Mucosa of gallbladder (tissue), 1 donor: ENCODE data around the gene DOK5. TPM values are rescaled to one million over a fixed set of nuclear protein-coding genes. Genes with fewer than 3 reads are reported as not detected.

ENCODE experiments used
- DNase-seq: peaks from one replicate; pipeline ENCODE4 v3.0.0-alpha.2; 2020; ENCODE audit warnings: low spot score
- total RNA-seq: library from RNA; stranded (reverse); gene quantifications from one replicate; pipeline ENCODE4 v1.2.1, GENCODE V29; 2021
- donor health status: DM: no; HTN: no; CAD: no.

The DOK5 gene
- total RNA-seq, 1 donor from 2014 or later: 15.5 TPM

GRCh38 chr20:54514028-54514607 is 38.7 kb downstream of the DOK5 start:
- no peak for DNase-seq

DNA sequence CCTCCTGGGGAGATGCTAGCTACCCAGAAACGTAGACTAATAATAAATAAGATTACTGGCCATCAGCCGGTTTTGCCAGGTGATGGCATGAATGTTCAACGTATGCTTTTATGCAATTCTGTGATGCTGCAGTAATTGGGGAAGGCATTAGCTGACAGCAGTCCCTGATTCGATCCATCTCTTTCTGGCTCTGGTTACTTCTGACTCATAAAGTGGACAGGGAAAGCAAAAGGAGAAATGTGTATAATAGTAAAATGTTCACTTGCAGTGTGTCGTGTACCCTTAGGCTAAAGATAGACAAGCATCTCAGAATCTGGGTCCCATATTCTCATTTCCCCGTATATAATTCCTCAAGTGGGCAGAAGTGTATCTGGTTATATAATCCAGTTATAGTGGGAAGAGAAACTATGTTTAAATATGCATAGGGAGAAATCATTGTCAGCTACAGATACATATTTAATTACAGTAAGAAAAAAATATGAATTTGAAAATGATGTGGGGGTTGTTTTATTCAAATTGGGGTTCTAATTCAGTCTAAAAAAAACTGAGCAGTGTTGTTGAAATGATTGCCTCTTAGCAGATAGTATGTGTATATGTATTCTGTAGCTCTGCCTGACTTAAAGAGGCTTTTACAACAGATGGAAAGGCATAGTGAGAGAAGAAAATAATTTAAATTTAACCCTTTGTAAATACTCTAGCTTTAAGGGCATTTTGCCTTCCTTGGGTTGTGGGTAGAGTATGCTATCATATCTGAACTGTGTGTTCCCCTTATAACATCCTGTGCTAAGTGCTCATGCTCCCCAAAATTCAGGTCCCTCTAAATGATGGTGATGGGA is 40.6 kb downstream of the DOK5 start:
- no peak for DNase-seq

GRCh38 chr20:54517241-54517975 is 42.0 kb downstream of the DOK5 start:
- DNase-seq: no peak

DNA sequence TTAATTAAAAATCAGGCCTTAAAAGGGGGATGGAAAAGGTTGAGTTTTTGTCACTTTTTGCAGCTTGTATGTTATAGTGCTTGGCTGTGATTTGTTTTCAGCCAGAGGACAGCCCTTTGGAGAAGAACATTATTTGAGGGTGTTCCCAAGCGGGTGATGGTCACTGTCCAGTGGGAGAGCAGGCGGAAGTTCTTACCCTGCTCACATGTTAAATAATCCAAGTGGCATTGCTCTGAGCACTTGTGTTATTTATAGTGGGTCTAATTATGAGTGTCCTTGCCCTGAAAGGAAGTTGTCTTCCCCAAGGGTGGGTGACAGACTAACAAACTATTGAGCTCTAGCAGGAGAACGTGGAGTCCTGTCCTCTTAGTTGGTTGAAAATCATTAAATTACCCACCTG is 49.5 kb downstream of the DOK5 start:
- no peak for DNase-seq

DNA sequence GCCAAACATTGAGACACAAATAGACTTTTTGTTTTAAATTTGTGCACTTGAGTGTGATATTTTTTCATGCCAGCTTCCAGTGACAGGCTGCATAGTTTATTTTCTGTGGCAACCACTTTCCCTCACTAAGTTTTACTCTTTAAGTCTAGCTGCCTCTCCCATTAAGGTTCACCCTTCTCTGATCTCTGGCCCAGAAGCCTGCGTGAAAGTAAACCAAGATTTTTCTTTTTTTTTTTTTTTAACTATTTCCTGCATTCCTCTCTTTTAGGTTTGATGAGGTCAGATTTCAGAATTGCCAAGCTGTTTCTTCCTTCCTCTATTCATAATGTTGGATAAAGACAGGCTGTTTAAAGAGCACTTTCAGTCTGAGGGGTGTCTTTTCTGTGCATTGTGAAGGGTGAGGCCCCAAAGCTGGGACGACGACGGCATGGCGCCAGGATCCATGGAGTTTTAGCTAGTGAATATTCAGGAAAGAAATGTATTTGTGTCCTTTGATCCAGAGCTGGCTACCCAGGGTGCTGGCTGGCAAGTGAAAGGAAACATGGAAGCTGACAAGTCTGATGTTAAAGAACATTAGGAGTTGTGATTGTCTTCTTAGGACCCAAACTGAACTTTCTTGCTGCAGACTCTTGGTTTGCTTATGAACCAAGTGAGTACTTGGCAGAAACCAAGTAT is 50.7 kb downstream of the DOK5 start:
- DNase-seq: no peak

- no peak for DNase-seq
Measured at GRCh38 chr20:54526801-54527200, 51.4 kb downstream of the DOK5 start.

GRCh38 chr20:54532573-54532972 is 57.2 kb downstream of the DOK5 start:
- no peak for DNase-seq

- no peak for DNase-seq
Measured at GRCh38 chr20:54534101-54534500, 58.7 kb downstream of the DOK5 start.

- DNase-seq: no peak
Measured at GRCh38 chr20:54535033-54535432, 59.6 kb downstream of the DOK5 start.

- DNase-seq: no peak
Measured at GRCh38 chr20:54535746-54536145, 60.4 kb downstream of the DOK5 start.

DNA sequence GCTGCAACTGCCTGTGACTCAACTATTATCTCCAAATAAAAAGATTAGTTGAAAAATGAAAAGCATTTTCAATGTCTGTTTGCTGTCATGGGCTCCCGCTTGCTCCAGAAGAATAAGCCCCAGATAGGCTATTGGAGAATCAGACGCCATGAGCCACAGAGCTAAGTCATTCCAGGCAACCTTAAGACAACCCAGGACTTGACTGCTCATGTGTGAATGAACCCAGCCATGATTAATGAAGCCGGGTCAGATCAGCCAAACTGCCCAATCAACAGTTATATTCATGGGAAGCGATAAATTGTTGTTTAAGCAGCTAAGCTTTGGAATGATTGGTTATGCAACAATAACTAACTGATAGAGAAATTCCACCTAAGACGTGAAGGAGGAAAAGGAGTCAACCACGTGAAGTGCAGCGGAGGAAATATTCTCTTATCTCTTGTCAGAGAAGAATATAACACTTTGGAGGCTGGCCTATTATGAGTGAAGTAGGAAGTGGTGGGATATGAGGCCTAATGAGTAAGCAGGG is 64.2 kb downstream of the DOK5 start:
- DNase-seq: no peak

- DNase-seq: no peak
Measured at GRCh38 chr20:54543369-54543768, 68.0 kb downstream of the DOK5 start.

- no peak for DNase-seq
Measured at GRCh38 chr20:54545676-54546358, 70.4 kb downstream of the DOK5 start.

- DNase-seq: no peak
Measured at GRCh38 chr20:54548849-54549248, 73.5 kb downstream of the DOK5 start.

DNA sequence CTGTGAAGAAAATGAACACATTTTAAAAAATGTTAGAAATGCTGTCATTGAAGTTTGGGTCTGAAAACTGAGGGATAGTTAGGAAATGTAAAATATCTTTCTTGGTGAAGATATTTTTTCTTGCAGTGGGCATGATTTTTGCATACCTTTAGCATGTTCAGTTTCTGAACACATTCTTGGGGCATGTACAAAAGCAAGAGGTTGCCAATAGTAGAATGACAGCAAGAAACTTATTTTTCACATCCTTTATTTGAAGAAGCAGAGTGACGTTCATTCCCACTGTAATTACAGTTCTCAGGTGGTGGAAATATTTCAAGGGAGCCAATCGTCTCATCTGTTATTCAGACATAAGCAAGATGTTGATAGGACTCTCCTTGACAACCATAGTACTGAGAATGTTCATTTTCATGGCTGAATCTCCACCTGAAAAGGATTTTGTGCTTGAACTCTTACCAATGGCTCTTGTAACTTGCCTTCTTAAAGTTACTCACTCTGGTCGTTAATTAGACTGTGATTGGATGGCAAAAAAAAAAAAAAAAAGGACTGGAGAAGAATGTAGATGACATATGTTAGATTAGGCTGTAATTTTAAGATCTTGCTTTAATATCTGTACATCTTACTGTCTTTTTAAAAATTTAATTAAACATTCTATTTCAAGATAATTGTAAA is 74.4 kb downstream of the DOK5 start:
- no peak for DNase-seq

GRCh38 chr20:54550776-54551396 is 75.5 kb downstream of the DOK5 start:
- DNase-seq: no peak

GRCh38 chr20:54554006-54554405 is 78.6 kb downstream of the DOK5 start:
- DNase-seq: no peak

- no peak for DNase-seq
Measured at GRCh38 chr20:54555150-54555549, 79.8 kb downstream of the DOK5 start.

GRCh38 chr20:54556406-54556805 is 81.0 kb downstream of the DOK5 start:
- no peak for DNase-seq

DNA sequence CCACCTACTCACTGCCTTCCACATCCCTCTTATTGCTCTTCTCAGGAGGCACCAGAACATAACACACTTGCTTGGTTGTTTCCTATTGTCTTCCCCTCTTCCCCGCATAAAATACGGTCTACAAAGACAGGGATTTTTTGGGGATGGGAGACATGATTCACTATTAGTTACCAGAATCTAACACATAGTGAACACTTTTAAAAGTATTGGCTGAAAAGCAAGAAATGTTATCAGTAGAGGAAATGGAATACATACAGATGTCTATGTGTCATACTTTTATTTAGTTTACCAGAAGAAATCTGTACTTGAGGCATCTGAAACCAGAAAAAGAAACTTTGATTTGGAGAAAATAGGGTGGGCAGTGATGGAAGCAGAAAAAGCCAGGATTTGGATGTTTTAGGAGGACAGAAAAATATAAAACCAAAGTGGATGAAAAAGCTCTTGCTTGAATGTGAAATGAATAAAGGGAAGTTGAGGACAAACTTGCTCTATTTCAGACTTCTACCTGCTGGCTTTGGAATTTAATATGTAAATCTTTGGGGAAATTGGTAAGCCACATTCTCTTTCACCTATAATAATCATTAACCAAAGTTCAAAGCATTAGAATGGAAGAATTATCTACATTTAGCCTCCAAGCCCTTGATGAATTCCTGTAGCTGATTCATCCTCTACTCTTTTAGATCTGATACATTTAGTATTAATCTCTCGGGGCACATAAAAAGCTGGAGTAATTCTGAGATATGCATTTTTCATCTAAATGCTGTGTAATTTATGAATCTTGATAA is 82.6 kb downstream of the DOK5 start:
- DNase-seq: no peak
